A673 (cell line): ENCODE measurements around the gene CYP1B1. TPM values are rescaled to one million over a fixed set of nuclear protein-coding genes. Genes with fewer than 3 reads are reported as not detected.

Source experiments
- BruUV-seq: library from RNA; stranded (reverse); fragments of 400-500 nt; replicated peaks from 2 replicates; lab custom pipeline; 2021; lab: Mats Ljungman, UMichigan
- CTCF ChIA-PET: fragments of 300-600 bp; sonication (Branson Sonifier 250); formaldehyde crosslinking; loops from one replicate; lab custom pipeline; 2022; ENCODE audit warnings: antibody characterized with exemption; lab: Charles Lee
- POLR2A ChIA-PET: fragments of 300-600 bp; sonication (Branson Sonifier 250); formaldehyde crosslinking; loops from one replicate; lab custom pipeline; 2022; ENCODE audit warnings: antibody characterized with exemption; ENCODE audit not compliant: low non-redundant PET; lab: Charles Lee
- DNase-seq: peaks from one replicate; pipeline ENCODE4 v3.0.0-alpha.2; 2015; ENCODE audit warnings: low spot score
- H3K27ac ChIP-seq: fragments of 200-600 bp; sonication (generic); 2 replicates; pipeline ENCODE4 v1.5.1; 2016; ENCODE audit warnings: mixed run types, low read depth, mild to moderate bottlenecking, mixed read lengths, antibody characterized with exemption, low read length; ENCODE audit not compliant: poor library complexity, severe bottlenecking
- H3K27me3 ChIP-seq: fragments of 200-600 bp; sonication (generic); replicated peaks from 2 replicates; pipeline ENCODE4 v1.6.1; 2017; ENCODE audit warnings: mixed run types, low read depth, mild to moderate bottlenecking, mixed read lengths, antibody characterized with exemption, low read length; ENCODE audit not compliant: insufficient read depth, poor library complexity
- H3K36me3 ChIP-seq: fragments of 200-600 bp; sonication (generic); 2 replicates; pipeline ENCODE4 v1.6.1; 2016; ENCODE audit warnings: mixed run types, mild to moderate bottlenecking, mixed read lengths, antibody characterized with exemption, low read length; ENCODE audit not compliant: insufficient read depth, poor library complexity, severe bottlenecking
- H3K4me1 ChIP-seq: fragments of 200-600 bp; sonication (generic); 2 replicates; pipeline ENCODE4 v1.6.1; 2017; ENCODE audit warnings: mixed run types, mild to moderate bottlenecking, mixed read lengths, antibody characterized with exemption, low read length; ENCODE audit not compliant: insufficient read depth, poor library complexity, severe bottlenecking
- H3K4me3 ChIP-seq: fragments of 200-600 bp; sonication (generic); 2 replicates; pipeline ENCODE4 v1.5.1; 2016; ENCODE audit warnings: low read depth, mixed run types, mild to moderate bottlenecking, mixed read lengths, low read length; ENCODE audit not compliant: poor library complexity, severe bottlenecking
- H3K9me3 ChIP-seq: fragments of 200-600 bp; sonication (generic); 2 replicates; pipeline ENCODE4 v1.6.1; 2016; ENCODE audit warnings: mixed run types, low read depth, mild to moderate bottlenecking, mixed read lengths, antibody characterized with exemption, low read length; ENCODE audit not compliant: poor library complexity, severe bottlenecking
- EZH2 ChIP-seq: fragments of 200-600 bp; sonication (generic); IDR thresholded peaks from 2 replicates; pipeline ENCODE4 v1.6.1; 2017; ENCODE audit warnings: borderline replicate concordance, low read depth, mild to moderate bottlenecking, mixed read lengths, antibody characterized with exemption, low read length; ENCODE audit not compliant: poor library complexity, severe bottlenecking
- intact Hi-C: fragments of 100-400 bp; cut with micrococcal nuclease; formaldehyde crosslinking; loops from one replicate; pipeline ENCODE4 v1.10.0; 2022; ENCODE audit not compliant: unreplicated experiment
- total RNA-seq: library from RNA; stranded (reverse); gene quantifications from 2 replicates; pipeline ENCODE4 v1.2.3, GENCODE V29; 2021
- TF ChIP-seq, protein P1 (sequence below): fragments of 300-800, 200-600 bp; sonication (generic); conservative IDR thresholded peaks from 2 replicates; pipeline ENCODE4 v1.5.1; 2017; ENCODE audit warnings: low read depth, mild to moderate bottlenecking, antibody characterized with exemption, low read length, moderate library complexity, mixed read lengths

Gene CYP1B1
- total RNA-seq, 1 experiment from 2014 or later = 0.92 TPM

DNA sequence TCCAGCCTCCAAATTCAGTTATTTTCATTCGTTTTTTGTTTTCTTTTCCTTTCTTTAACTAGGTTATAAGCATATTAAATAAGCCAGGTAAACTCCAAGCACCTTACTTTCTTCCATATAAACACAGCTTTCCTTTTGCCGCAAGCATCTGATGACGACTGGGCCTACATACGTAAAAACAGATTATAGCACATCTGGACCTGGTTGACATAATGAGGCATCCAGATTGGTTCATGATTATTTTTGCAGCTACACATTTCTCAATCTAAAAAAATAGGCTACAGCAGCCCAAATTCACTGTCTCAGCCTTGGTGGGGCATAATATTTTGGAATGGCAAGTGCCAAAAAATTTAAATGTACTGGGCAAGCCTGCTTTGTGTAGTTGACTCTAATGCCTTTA is 7.7 kb downstream of the CYP1B1 start:
- intact Hi-C loops = no loop called here

GRCh38 chr2:38066421-38067115 is 9.4 kb downstream of the CYP1B1 start:
- no peaks in the 10 kb centered on the region for H3K36me3 ChIP-seq
- no peaks in the 10 kb centered on the region for H3K4me1 ChIP-seq
- BruUV-seq = no TSS peak
- CTCF ChIA-PET = no interaction called here
- no peak overlapping the region for H3K4me3 ChIP-seq
- intact Hi-C loops = no loop called here
- TF ChIP-seq EZH2 = no peak
- TF ChIP-seq, protein P1, sequence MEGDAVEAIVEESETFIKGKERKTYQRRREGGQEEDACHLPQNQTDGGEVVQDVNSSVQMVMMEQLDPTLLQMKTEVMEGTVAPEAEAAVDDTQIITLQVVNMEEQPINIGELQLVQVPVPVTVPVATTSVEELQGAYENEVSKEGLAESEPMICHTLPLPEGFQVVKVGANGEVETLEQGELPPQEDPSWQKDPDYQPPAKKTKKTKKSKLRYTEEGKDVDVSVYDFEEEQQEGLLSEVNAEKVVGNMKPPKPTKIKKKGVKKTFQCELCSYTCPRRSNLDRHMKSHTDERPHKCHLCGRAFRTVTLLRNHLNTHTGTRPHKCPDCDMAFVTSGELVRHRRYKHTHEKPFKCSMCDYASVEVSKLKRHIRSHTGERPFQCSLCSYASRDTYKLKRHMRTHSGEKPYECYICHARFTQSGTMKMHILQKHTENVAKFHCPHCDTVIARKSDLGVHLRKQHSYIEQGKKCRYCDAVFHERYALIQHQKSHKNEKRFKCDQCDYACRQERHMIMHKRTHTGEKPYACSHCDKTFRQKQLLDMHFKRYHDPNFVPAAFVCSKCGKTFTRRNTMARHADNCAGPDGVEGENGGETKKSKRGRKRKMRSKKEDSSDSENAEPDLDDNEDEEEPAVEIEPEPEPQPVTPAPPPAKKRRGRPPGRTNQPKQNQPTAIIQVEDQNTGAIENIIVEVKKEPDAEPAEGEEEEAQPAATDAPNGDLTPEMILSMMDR = no peak
- POLR2A ChIA-PET = no interaction called here
- H3K27ac ChIP-seq = no peak overlapping the region
- H3K27me3 ChIP-seq = no peaks in the 10 kb centered on the region
- DNase-seq = no peak
- H3K9me3 ChIP-seq = no peaks in the 10 kb centered on the region

More for the DNA sequence above, 7.7 kb downstream of the CYP1B1 start:
- Histone ChIP-seq H3K4me3 (no peak overlapping the region), H3K4me1 (no peaks in the 10 kb centered on the region), H3K9me3 (no peaks in the 10 kb centered on the region), H3K36me3 (no peaks in the 10 kb centered on the region), H3K27ac (no peak overlapping the region), H3K27me3 (no peaks in the 10 kb centered on the region)
- no peak for DNase-seq
- TF ChIP-seq, protein P1 = no peak
- TF ChIP-seq EZH2 = no peak
- BruUV-seq = no TSS peak
- ChIA-PET CTCF (no interaction called here), POLR2A (no interaction called here)

DNA sequence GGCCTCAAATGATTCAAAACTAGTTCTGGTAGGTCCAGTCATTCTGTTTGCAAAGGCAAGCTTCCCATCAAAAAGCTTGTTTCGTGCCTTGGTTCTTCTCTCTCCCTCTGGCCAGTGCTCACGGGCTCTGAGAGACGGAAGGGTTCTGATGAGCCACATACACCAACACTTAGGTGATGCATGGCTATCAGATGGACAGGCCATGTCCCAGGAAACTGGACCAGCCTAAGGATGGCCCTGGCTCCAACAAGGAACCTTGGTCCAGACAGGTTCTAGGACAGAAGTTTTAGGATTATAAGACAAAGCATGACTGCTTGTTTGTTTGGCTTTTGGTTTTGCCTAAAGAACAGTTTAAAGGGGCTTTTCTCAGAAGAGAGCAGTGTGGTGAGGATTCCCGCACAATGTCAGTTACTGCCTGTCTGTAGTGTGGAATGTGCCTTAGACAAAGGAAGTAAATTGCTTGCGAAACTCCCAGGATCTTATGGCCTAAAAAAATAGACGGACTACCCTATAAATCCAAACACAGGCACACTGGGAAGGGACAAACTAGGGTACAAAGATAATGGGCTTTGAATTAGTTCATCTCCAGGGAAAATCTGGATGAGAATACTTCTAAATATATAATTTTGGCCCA is 10.3 kb downstream of the CYP1B1 start:
- ChIA-PET CTCF (no interaction called here), POLR2A (no interaction called here)
- no peaks in the 10 kb centered on the region for H3K27me3 ChIP-seq
- no peaks in the 10 kb centered on the region for H3K36me3 ChIP-seq
- no peaks in the 10 kb centered on the region for H3K4me1 ChIP-seq
- H3K9me3 ChIP-seq = no peaks in the 10 kb centered on the region
- H3K4me3 ChIP-seq = no peak overlapping the region
- intact Hi-C loops = no loop called here
- BruUV-seq = no TSS peak
- H3K27ac ChIP-seq = no peak overlapping the region
- no peak for DNase-seq
- no peak for TF ChIP-seq EZH2
- TF ChIP-seq, protein P1 = no peak
